Liver (tissue), 3 donors: ENCODE measurements around the gene SLC10A3.

Experiments used
- EGR1 ChIP-seq, 2 donors: IDR thresholded peaks; 2 replicates each; pipeline ENCODE4 v1.6.1; 2016 to 2018; ENCODE audit warnings: antibody characterized with exemption in 2 of 2, low read depth in 2 of 2
- FOXA1 ChIP-seq: IDR thresholded peaks from 2 replicates; pipeline ENCODE4 v1.6.1; 2016; ENCODE audit warnings: antibody characterized with exemption
- JUND ChIP-seq, 2 donors: IDR thresholded peaks; 2 replicates each; pipeline ENCODE4 v1.6.1; 2016; ENCODE audit warnings: antibody characterized with exemption in 2 of 2
- RAD21 ChIP-seq, 2 donors: IDR thresholded peaks; 2 replicates each; pipeline ENCODE4 v1.6.1; 2016; ENCODE audit warnings: antibody characterized with exemption in 2 of 2, mild to moderate bottlenecking in 2 of 2
- RXRA ChIP-seq, 2 donors: IDR thresholded peaks; 2 replicates each; pipeline ENCODE4 v1.6.1; 2017 to 2018; ENCODE audit warnings: antibody characterized with exemption in 2 of 2, mild to moderate bottlenecking in 1 of 2
- SP1 ChIP-seq: IDR thresholded peaks from 2 replicates; pipeline ENCODE4 v1.6.1; 2018; ENCODE audit warnings: antibody characterized with exemption, mild to moderate bottlenecking
- TAF1 ChIP-seq: conservative IDR thresholded peaks from 2 replicates; pipeline ENCODE4 v1.6.1; 2016; ENCODE audit warnings: antibody characterized with exemption, mild to moderate bottlenecking
- TF ChIP-seq, protein P1 (sequence below): fragments of 150-350 bp; IDR thresholded peaks from 2 replicates; pipeline ENCODE4 v1.5.1; 2017; ENCODE audit warnings: improper control_type of control experiment, low read depth, low read length; ENCODE audit not compliant: missing input control
- TF ChIP-seq, protein P2 (sequence below): IDR thresholded peaks from 2 replicates; pipeline ENCODE4 v1.6.1; 2016; ENCODE audit warnings: antibody characterized with exemption
- TF ChIP-seq, protein P3 (sequence below): IDR thresholded peaks from 2 replicates; pipeline ENCODE4 v1.6.1; 2016; ENCODE audit warnings: antibody characterized with exemption
- donor health status: healthy.
- donor health status: healthy.

DNA sequence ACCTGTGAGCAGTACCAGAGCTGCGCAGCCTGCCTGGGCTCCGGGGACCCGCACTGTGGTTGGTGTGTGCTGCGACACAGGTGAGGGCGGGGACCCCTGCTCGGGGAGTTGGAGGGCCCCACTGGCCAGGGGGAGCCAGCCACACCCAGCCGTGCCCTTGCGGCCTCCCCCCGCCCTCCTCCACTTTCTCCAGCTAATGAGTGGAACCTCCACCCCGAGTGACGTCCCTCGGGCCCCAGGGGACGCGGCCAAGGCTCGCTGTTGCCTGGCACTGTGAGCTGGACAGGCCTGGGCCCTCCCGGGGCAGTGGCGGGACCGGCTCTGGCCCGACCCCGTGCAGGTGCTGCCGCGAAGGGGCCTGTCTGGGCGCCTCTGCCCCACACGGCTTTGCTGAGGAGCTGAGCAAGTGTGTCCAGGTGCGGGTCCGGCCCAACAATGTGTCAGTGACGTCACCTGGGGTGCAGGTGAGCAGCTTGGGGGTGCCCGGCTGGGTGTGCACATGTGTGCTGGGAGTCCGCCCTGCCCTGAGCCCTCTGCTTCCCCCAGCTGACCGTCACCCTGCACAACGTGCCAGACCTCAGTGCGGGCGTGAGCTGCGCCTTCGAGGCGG, 26.7 kb downstream of the SLC10A3 start:
- TF ChIP-seq, protein P1, sequence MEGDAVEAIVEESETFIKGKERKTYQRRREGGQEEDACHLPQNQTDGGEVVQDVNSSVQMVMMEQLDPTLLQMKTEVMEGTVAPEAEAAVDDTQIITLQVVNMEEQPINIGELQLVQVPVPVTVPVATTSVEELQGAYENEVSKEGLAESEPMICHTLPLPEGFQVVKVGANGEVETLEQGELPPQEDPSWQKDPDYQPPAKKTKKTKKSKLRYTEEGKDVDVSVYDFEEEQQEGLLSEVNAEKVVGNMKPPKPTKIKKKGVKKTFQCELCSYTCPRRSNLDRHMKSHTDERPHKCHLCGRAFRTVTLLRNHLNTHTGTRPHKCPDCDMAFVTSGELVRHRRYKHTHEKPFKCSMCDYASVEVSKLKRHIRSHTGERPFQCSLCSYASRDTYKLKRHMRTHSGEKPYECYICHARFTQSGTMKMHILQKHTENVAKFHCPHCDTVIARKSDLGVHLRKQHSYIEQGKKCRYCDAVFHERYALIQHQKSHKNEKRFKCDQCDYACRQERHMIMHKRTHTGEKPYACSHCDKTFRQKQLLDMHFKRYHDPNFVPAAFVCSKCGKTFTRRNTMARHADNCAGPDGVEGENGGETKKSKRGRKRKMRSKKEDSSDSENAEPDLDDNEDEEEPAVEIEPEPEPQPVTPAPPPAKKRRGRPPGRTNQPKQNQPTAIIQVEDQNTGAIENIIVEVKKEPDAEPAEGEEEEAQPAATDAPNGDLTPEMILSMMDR, result no peak
- no peak for TF ChIP-seq EGR1 (IDR thresholded peaks at IDR 0.05; ENCODE audit: low read depth in 2 of 2)
- TF ChIP-seq TAF1, result no peak
- TF ChIP-seq RXRA (IDR thresholded peaks at IDR 0.05), result no peak
- TF ChIP-seq, protein P2, sequence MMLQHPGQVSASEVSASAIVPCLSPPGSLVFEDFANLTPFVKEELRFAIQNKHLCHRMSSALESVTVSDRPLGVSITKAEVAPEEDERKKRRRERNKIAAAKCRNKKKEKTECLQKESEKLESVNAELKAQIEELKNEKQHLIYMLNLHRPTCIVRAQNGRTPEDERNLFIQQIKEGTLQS, result no peak
- no peak for TF ChIP-seq SP1
- no peak for TF ChIP-seq RAD21 (IDR thresholded peaks at IDR 0.05)
- no peak for TF ChIP-seq FOXA1
- TF ChIP-seq, protein P3, sequence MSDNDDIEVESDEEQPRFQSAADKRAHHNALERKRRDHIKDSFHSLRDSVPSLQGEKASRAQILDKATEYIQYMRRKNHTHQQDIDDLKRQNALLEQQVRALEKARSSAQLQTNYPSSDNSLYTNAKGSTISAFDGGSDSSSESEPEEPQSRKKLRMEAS, result no peak
- TF ChIP-seq JUND (IDR thresholded peaks at IDR 0.05), result no peak
